ENCODE results near the gene SORCS2. TPM values are rescaled to one million over a fixed set of nuclear protein-coding genes. Genes with fewer than 3 reads are reported as not detected.

Gene SORCS2
- total RNA-seq, 1 experiment from 2014 or later, result 0.15 TPM

DNA sequence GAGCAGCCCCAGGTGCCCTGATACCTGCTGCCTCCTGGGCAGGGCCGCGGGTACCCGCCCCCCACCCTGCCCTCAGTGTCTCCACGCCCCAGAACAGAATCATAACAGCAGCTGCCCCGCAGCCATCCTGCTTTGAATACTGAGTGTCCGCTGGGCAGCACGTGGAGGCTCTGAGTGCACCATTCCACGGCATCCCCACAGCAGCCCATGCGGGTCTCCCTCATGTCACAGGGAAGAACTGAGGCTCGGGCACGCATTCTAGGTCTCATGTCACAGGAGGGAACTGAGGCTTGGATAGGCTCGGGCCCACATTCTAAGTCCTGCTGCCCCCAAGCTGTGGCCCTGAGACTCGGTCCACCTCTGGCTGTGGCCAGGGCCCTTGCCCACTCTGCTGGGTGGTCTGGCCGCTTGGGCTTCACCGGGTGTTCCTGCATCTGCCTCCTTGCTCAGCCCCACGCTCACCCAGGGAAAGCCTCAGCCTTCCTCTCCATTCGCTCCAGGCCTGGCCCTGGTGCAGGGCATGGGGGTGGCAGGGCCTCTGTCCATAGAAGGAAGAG, 464.0 kb downstream of the SORCS2 start:
- no peak for ATAC-seq
- BruUV-seq (replicated peaks), result no TSS peak
- H3K4me1 ChIP-seq (ENCODE audit: control insufficient read depth, insufficient read depth, low read length), result no peaks in the 10 kb centered on the region
- no peaks in the 10 kb centered on the region for H3K9me3 ChIP-seq (ENCODE audit: control insufficient read depth, insufficient read depth, low read depth, low read length)
- CTCF ChIA-PET, result no interaction called here
- in situ Hi-C loops (cut with HindIII; ENCODE audit: low pct_unique_long_range_greater_than_20kb, low sequenced_read_pairs), result no loop called here
- no peaks in the 10 kb centered on the region for H3K27me3 ChIP-seq (ENCODE audit: control insufficient read depth, insufficient read depth, low read length)
- TF ChIP-seq SIN3A (IDR thresholded peaks at IDR 0.05; ENCODE audit: borderline replicate concordance, insufficient read depth, low read depth, low read length) (no peak), TCF7L2 (IDR thresholded peaks at IDR 0.05; ENCODE audit: low read depth, low read length) (no peak), POLR2AphosphoS5 (IDR thresholded peaks at IDR 0.05; ENCODE audit: low read depth, low read length) (no peak)
- TF ChIP-seq, protein P1, sequence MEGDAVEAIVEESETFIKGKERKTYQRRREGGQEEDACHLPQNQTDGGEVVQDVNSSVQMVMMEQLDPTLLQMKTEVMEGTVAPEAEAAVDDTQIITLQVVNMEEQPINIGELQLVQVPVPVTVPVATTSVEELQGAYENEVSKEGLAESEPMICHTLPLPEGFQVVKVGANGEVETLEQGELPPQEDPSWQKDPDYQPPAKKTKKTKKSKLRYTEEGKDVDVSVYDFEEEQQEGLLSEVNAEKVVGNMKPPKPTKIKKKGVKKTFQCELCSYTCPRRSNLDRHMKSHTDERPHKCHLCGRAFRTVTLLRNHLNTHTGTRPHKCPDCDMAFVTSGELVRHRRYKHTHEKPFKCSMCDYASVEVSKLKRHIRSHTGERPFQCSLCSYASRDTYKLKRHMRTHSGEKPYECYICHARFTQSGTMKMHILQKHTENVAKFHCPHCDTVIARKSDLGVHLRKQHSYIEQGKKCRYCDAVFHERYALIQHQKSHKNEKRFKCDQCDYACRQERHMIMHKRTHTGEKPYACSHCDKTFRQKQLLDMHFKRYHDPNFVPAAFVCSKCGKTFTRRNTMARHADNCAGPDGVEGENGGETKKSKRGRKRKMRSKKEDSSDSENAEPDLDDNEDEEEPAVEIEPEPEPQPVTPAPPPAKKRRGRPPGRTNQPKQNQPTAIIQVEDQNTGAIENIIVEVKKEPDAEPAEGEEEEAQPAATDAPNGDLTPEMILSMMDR (IDR thresholded peaks at IDR 0.05), result no peak
- TF ChIP-seq, protein P2, sequence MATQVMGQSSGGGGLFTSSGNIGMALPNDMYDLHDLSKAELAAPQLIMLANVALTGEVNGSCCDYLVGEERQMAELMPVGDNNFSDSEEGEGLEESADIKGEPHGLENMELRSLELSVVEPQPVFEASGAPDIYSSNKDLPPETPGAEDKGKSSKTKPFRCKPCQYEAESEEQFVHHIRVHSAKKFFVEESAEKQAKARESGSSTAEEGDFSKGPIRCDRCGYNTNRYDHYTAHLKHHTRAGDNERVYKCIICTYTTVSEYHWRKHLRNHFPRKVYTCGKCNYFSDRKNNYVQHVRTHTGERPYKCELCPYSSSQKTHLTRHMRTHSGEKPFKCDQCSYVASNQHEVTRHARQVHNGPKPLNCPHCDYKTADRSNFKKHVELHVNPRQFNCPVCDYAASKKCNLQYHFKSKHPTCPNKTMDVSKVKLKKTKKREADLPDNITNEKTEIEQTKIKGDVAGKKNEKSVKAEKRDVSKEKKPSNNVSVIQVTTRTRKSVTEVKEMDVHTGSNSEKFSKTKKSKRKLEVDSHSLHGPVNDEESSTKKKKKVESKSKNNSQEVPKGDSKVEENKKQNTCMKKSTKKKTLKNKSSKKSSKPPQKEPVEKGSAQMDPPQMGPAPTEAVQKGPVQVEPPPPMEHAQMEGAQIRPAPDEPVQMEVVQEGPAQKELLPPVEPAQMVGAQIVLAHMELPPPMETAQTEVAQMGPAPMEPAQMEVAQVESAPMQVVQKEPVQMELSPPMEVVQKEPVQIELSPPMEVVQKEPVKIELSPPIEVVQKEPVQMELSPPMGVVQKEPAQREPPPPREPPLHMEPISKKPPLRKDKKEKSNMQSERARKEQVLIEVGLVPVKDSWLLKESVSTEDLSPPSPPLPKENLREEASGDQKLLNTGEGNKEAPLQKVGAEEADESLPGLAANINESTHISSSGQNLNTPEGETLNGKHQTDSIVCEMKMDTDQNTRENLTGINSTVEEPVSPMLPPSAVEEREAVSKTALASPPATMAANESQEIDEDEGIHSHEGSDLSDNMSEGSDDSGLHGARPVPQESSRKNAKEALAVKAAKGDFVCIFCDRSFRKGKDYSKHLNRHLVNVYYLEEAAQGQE (IDR thresholded peaks at IDR 0.05; ENCODE audit: insufficient read depth in 1 of 2, low read depth in 2 of 2, low read length in 1 of 2), result no peak
- DNase-seq (ENCODE audit: low read depth, low spot score), result no peak
- H3K4me3 ChIP-seq (ENCODE audit: low read depth in 2 of 2, low read length in 2 of 2), result no peak overlapping the region
- no peak overlapping the region for H3K27ac ChIP-seq (ENCODE audit: low read length)
- POLR2A ChIA-PET, result no interaction called here
- H3K36me3 ChIP-seq (ENCODE audit: control insufficient read depth, insufficient read depth, low read length), result no peaks in the 10 kb centered on the region
- intact Hi-C loops (cut with micrococcal nuclease; ENCODE audit: unreplicated experiment), result no loop called here

GRCh38 chr4:7657545-7658297, 465.4 kb downstream of the SORCS2 start:
- Histone ChIP-seq H3K27me3 (ENCODE audit: control insufficient read depth, insufficient read depth, low read length) (no peaks in the 10 kb centered on the region), H3K4me1 (ENCODE audit: control insufficient read depth, insufficient read depth, low read length) (no peaks in the 10 kb centered on the region), H3K36me3 (ENCODE audit: control insufficient read depth, insufficient read depth, low read length) (no peaks in the 10 kb centered on the region), H3K27ac (ENCODE audit: low read length) (no peak overlapping the region), H3K4me3 (ENCODE audit: low read depth in 2 of 2, low read length in 2 of 2) (no peak overlapping the region), H3K9me3 (ENCODE audit: control insufficient read depth, insufficient read depth, low read depth, low read length) (no peaks in the 10 kb centered on the region)
- in situ Hi-C loops (cut with HindIII; ENCODE audit: low pct_unique_long_range_greater_than_20kb, low sequenced_read_pairs), result no loop called here
- POLR2A ChIA-PET, result no interaction called here
- no TSS peak for BruUV-seq (replicated peaks)
- TF ChIP-seq TCF7L2 (IDR thresholded peaks at IDR 0.05; ENCODE audit: low read depth, low read length) (no peak), POLR2AphosphoS5 (IDR thresholded peaks at IDR 0.05; ENCODE audit: low read depth, low read length) (no peak)
- CTCF ChIA-PET, result no interaction called here
- no peak for DNase-seq (ENCODE audit: low read depth, low spot score)
- no peak for ATAC-seq
- intact Hi-C loops (cut with micrococcal nuclease; ENCODE audit: unreplicated experiment), result no loop called here

Data from Panc1 (cell line).